B cell (primary cell): ENCODE measurements around the gene PLAAT1.

Experiments
- CTCF ChIP-seq: fragments of 200-600 bp; IDR thresholded peaks from one replicate; pipeline ENCODE4 v1.8.0; 2022; ENCODE audit warnings: antibody characterized with exemption, mild to moderate bottlenecking
- EZH2 ChIP-seq: IDR thresholded peaks from 2 replicates; pipeline ENCODE4 v1.6.1; 2012; ENCODE audit warnings: borderline replicate concordance, low read depth, mild to moderate bottlenecking, moderate library complexity, low read length; ENCODE audit not compliant: insufficient read depth, poor library complexity, severe bottlenecking

- no peak for TF ChIP-seq CTCF
- no peak for TF ChIP-seq EZH2
Observed at GRCh38 chr3:193212844-193213243, 28.2 kb upstream of the PLAAT1 start.
